Upper lobe of left lung (tissue), 6 donors: Measurements from ENCODE around the gene MLST8. TPM values are rescaled to one million over a fixed set of nuclear protein-coding genes. Genes with fewer than 3 reads are reported as not detected.
A peak's percentile ranks its signal among the peaks of the same experiment; 100 is the strongest.

Experiments
- ATAC-seq, 2 donors: fragments of 200-7000 bp; cut with Tn5 transposase; one replicate each; pipeline ENCODE4 v1.9.1; 2022; ENCODE audit warnings: mild to moderate bottlenecking in 2 of 2, moderate library complexity in 2 of 2; ENCODE audit not compliant: low FRiP score in 2 of 2
- DNase-seq, 2 donors: peaks; one replicate each; pipeline ENCODE4 v3.0.0-alpha.2; 2019 to 2020
- H3K27ac ChIP-seq, 4 donors: fragments of 200-600 bp; sonication (generic); one replicate each; pipeline ENCODE4 v1.5.1; 2016 to 2019
- H3K27me3 ChIP-seq, 4 donors: fragments of 200-600 bp; sonication (generic); one replicate each; pipeline ENCODE4 v1.5.1; 2017 to 2019
- H3K36me3 ChIP-seq, 4 donors: fragments of 200-600 bp; sonication (generic); one replicate each; pipeline ENCODE4 v1.5.1; 2016 to 2019
- H3K4me1 ChIP-seq, 4 donors: fragments of 200-600 bp; sonication (generic); one replicate each; pipeline ENCODE4 v1.5.1; 2018 to 2019
- H3K4me3 ChIP-seq, 4 donors: fragments of 200-600 bp; sonication (generic); one replicate each; pipeline ENCODE4 v1.5.1; 2017 to 2019; ENCODE audit warnings: mild to moderate bottlenecking in 2 of 4, moderate library complexity in 1 of 4
- H3K9me3 ChIP-seq, 4 donors: fragments of 200-600 bp; sonication (generic); one replicate each; pipeline ENCODE4 v1.5.1; 2018 to 2019
- EP300 ChIP-seq, 4 donors: sonication (generic); formaldehyde crosslinking; IDR thresholded peaks; one replicate each; pipeline ENCODE4 v1.5.1; 2017; ENCODE audit warnings: antibody characterized with exemption in 4 of 4, control low read depth in 2 of 4
- POLR2A ChIP-seq, 4 donors: fragments of 450-650 bp; IDR thresholded peaks; one replicate each; pipeline ENCODE4 v1.5.1; 2016 to 2017; ENCODE audit warnings: antibody characterized with exemption in 4 of 4, mild to moderate bottlenecking in 2 of 4
- POLR2AphosphoS5 ChIP-seq, 2 donors: sonication (generic); formaldehyde crosslinking; IDR thresholded peaks; one replicate each; pipeline ENCODE4 v1.5.1; 2017; ENCODE audit warnings: antibody characterized with exemption in 2 of 2
- WGBS, 2 donors: methylation state at CpG; one replicate each; pipeline ENCODE4 v1.1.5; 2017 to 2018; 5-methylcytosine and 5-hydroxymethylcytosine counted together
- total RNA-seq, 6 donors: library from RNA; depleted of rRNA in 4 of 6; stranded (reverse); fragments of >200 nt in 4 of 6; gene quantifications; one replicate each; pipeline versions ENCODE4 v1.1.0 to v1.2.1, GENCODE V29; 2016 to 2021
- TF ChIP-seq, protein P1 (sequence below), 6 experiments: fragments of 450-650 bp in 4 of 6; fragments of 200-600 bp in 2 of 6; sonication (generic) in 2 of 6; IDR thresholded peaks; one replicate each; pipeline ENCODE4 v1.5.1; 2016 to 2019; ENCODE audit warnings: antibody characterized with exemption in 6 of 6
- donor health status: DM: no; HTN: no; CAD: no; lungs with moderate emphysema.
- donor health status: DM: no; HTN: yes; CAD: no; lungs with severe emphysema.

MLST8 gene
- total RNA-seq, 6 donors from 2014 or later: 24.6 to 93.2 (median 47.7) TPM

DNA sequence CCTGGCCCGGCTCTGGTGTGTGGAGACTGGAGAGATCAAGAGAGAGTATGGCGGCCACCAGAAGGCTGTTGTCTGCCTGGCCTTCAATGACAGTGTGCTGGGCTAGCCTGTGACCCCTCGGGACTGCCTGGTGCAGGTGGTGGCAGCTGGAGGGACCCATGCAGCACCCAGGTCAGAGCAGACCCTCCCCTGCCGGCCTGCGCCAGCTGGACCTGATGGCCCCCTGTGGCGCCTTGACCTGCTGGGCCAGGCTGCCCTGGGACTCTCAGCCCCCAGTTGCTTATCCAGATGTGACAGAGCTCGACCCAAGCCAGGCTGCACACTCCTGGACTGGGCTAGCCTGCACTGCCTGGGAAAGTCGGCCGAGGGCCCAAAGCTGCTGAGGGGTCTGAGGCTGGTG lies 3.5 kb downstream of the MLST8 start:
- TF ChIP-seq, protein P1, sequence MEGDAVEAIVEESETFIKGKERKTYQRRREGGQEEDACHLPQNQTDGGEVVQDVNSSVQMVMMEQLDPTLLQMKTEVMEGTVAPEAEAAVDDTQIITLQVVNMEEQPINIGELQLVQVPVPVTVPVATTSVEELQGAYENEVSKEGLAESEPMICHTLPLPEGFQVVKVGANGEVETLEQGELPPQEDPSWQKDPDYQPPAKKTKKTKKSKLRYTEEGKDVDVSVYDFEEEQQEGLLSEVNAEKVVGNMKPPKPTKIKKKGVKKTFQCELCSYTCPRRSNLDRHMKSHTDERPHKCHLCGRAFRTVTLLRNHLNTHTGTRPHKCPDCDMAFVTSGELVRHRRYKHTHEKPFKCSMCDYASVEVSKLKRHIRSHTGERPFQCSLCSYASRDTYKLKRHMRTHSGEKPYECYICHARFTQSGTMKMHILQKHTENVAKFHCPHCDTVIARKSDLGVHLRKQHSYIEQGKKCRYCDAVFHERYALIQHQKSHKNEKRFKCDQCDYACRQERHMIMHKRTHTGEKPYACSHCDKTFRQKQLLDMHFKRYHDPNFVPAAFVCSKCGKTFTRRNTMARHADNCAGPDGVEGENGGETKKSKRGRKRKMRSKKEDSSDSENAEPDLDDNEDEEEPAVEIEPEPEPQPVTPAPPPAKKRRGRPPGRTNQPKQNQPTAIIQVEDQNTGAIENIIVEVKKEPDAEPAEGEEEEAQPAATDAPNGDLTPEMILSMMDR (IDR thresholded peaks at IDR 0.05): no peak
- TF ChIP-seq POLR2AphosphoS5 (IDR thresholded peaks at IDR 0.05) (no peak), POLR2A (IDR thresholded peaks at IDR 0.05) (no peak), EP300 (IDR thresholded peaks at IDR 0.05) (no peak)
- no peak overlapping the region for H3K4me3 ChIP-seq
- peaks cover 0 to 42% (median 33%) of the 10 kb centered on the region in 4 donors for H3K36me3 ChIP-seq
- no peaks in the 10 kb centered on the region for H3K9me3 ChIP-seq
- ATAC-seq: no peak
- no peak overlapping the region for H3K27ac ChIP-seq
- peak in 1 of 2 donors; percentile 66 for DNase-seq
- peaks cover 36 to 43% (median 36%) of the 10 kb centered on the region in 4 donors for H3K4me1 ChIP-seq
- 79 to 100% methylated on average over 1 to 3 of the region's 9 CpGs for WGBS, 2 donors
- no peaks in the 10 kb centered on the region for H3K27me3 ChIP-seq

GRCh38 chr16:2209258-2210008 lies 4.2 kb downstream of the MLST8 start:
- no peaks in the 10 kb centered on the region for H3K27me3 ChIP-seq
- H3K27ac ChIP-seq: no peak overlapping the region
- peaks cover 0 to 42% (median 33%) of the 10 kb centered on the region in 4 donors for H3K36me3 ChIP-seq
- H3K9me3 ChIP-seq: no peaks in the 10 kb centered on the region
- H3K4me3 ChIP-seq: no peak overlapping the region
- H3K4me1 ChIP-seq: peaks cover 40 to 49% (median 40%) of the 10 kb centered on the region in 4 donors
- WGBS, 2 donors: 84 to 94% methylated on average over 6 to 29 of the region's 29 CpGs
- TF ChIP-seq, protein P1 (IDR thresholded peaks at IDR 0.05): no peak
- peak in 1 of 2 donors; percentile 74 for DNase-seq
- no peak for ATAC-seq

- no peaks in the 10 kb centered on the region for H3K27me3 ChIP-seq
- H3K36me3 ChIP-seq: peaks cover 0 to 42% (median 33%) of the 10 kb centered on the region in 4 donors
- no peak overlapping the region for H3K27ac ChIP-seq
- H3K9me3 ChIP-seq: no peaks in the 10 kb centered on the region
- no peak for TF ChIP-seq EP300 (IDR thresholded peaks at IDR 0.05)
- no peak for TF ChIP-seq POLR2AphosphoS5 (IDR thresholded peaks at IDR 0.05)
- no peak for TF ChIP-seq POLR2A (IDR thresholded peaks at IDR 0.05)
- TF ChIP-seq, protein P1 (IDR thresholded peaks at IDR 0.05): no peak
- peaks cover 34 to 44% (median 36%) of the 10 kb centered on the region in 4 donors for H3K4me1 ChIP-seq
- ATAC-seq: no peak
- peak in 1 of 2 donors; percentile 70 for DNase-seq
- H3K4me3 ChIP-seq: no peak overlapping the region
- WGBS, 2 donors: no CpG with 5 or more reads among the region's 17 CpGs
Measured at GRCh38 chr16:2210009-2210332, 4.7 kb downstream of the MLST8 start.

DNA sequence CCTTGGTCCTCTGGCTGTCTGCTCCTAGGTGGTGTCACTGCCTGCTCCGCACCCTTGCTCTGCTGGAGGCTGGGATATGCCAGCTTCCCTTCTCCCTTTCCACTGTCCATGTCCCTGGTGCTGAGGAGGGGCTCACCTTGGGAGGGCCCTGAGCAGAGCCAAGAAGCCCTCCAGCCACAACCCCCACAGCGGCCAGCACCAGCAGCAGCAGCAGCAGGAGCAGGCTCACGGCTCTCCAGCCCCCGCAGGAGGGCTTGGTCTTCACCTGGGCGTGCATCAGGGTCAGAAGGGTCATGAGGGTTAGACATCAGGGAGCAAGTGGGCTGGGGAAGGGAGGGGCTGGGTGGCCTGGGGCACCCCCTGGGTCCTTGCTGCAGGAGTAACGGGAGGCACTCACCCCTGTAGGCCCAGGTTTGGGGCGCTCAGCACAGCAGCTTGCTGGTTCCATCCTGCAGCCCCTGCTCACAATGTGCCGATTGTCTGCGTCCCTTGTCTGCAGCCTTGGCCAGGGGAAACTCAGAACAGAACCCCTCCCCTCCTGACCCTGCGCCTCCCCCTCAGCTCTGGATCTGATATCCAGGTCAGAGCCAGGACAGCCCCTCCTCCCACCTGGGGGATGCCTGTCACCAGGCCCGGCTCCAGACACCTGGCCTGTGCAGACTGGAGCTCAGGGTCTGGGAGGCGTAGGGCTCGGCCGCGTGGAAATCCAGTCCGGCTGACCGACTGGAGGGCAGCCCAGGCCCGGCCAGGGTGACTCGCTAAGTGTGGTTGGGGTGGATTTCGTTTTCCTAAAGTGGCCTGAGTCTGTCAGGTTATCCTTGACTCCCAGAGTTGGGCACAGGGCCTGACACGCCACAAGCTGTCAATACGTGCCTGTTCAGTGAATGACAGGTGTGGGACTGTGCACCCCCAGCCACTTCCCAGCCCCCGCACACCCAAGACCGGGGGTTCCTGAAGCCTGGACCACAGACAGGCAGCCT lies 5.4 kb downstream of the MLST8 start, which contains the start of gene BRICD5:
BRICD5 (minus strand) TSS at position 478 of the 980 bp plus-strand sequence; CDS start at position 448, 30 bp downstream.
- Histone ChIP-seq H3K36me3 (peaks cover 0 to 42% (median 33%) of the 10 kb centered on the region in 4 donors), H3K4me3 (no peak within 1 kb of the TSS), H3K9me3 (no peaks in the 10 kb centered on the region), H3K27ac (peak within 1 kb of the TSS; percentile 10 to 87 (median 63)), H3K27me3 (no peaks in the 10 kb centered on the region), H3K4me1 (peaks cover 38 to 49% (median 40%) of the 10 kb centered on the region in 4 donors)
- DNase-seq: no peak
- ATAC-seq: no peak
- TF ChIP-seq POLR2AphosphoS5 (IDR thresholded peaks at IDR 0.05) (no peak), POLR2A (IDR thresholded peaks at IDR 0.05) (no peak)
- 73 to 84% methylated on average over 6 to 16 of the region's 24 CpGs for WGBS, 2 donors

- DNase-seq: no peak
- WGBS, 2 donors: 73 to 76% methylated on average over 3 to 11 of the region's 11 CpGs
Measured at GRCh38 chr16:2211923-2212347, 6.7 kb downstream of the MLST8 start.

More at GRCh38 chr16:2211923-2212347, 6.7 kb downstream of the MLST8 start:
- no peak overlapping the region for H3K4me3 ChIP-seq
- peaks cover 31 to 40% (median 34%) of the 10 kb centered on the region in 4 donors for H3K4me1 ChIP-seq
- peak overlapping the region; percentile 10 to 87 (median 63) for H3K27ac ChIP-seq
- ATAC-seq: no peak
- peaks cover 0 to 41% (median 29%) of the 10 kb centered on the region in 4 donors for H3K36me3 ChIP-seq
- H3K9me3 ChIP-seq: no peaks in the 10 kb centered on the region
- TF ChIP-seq POLR2AphosphoS5 (IDR thresholded peaks at IDR 0.05) (no peak), POLR2A (IDR thresholded peaks at IDR 0.05) (no peak), EP300 (IDR thresholded peaks at IDR 0.05) (no peak)
- TF ChIP-seq, protein P1 (IDR thresholded peaks at IDR 0.05): no peak
- no peaks in the 10 kb centered on the region for H3K27me3 ChIP-seq
